ENCODE data around the gene PAGR1. TPM values are rescaled to one million over a fixed set of nuclear protein-coding genes. Genes with fewer than 3 reads are reported as not detected.
A peak's percentile ranks its signal among the peaks of the same experiment; 100 is the strongest.

Gene PAGR1
- total and polyA plus RNA-seq, 2 experiments from 2014 or later = 39.3 to 53.4 TPM

GRCh38 chr16:29808219-29808900 lies 7.6 kb upstream of the PAGR1 start:
- Histone ChIP-seq H3K36me3 (replicated peaks; ENCODE audit: insufficient read depth, low read depth) (no peaks in the 10 kb centered on the region), H3K4me3 (peak overlapping the region; percentile 63), H3K4me2 (peak overlapping the region; percentile 91), H2AFZ (no peak overlapping the region), H3K79me2 (peaks cover 38% of the 10 kb centered on the region), H4K20me1 (ENCODE audit: insufficient read depth, poor library complexity, severe bottlenecking) (peaks cover 24% of the 10 kb centered on the region), H3K9me2 (replicated peaks; ENCODE audit: insufficient read depth) (no peaks in the 10 kb centered on the region), H3K27ac (peak overlapping the region; percentile 93), H3K27me3 (no peaks in the 10 kb centered on the region), H3K4me1 (ENCODE audit: insufficient read depth) (peaks cover 38% of the 10 kb centered on the region), H3K9me3 (ENCODE audit: low read depth) (no peaks in the 10 kb centered on the region)
- WGBS (ENCODE audit: low lambda C conversion rate, missing lambda C conversion rate) = 60% methylated on average over 23 of the region's 25 CpGs
- no peak for DNase-seq (ENCODE audit: low spot score)
- no peak for TF ChIP-seq EZH2phosphoT487 (IDR thresholded peaks at IDR 0.05; ENCODE audit: low read depth, severe bottlenecking, unreplicated experiment)
- TF ChIP-seq CTCF (IDR thresholded peaks at IDR 0.05; ENCODE audit: poor library complexity) = no peak
- TF ChIP-seq EZH2 (IDR thresholded peaks at IDR 0.05; ENCODE audit: borderline replicate concordance) = no peak

GRCh38 chr16:29809031-29809747 lies 6.8 kb upstream of the PAGR1 start:
- peaks cover 24% of the 10 kb centered on the region for H4K20me1 ChIP-seq (ENCODE audit: insufficient read depth, poor library complexity, severe bottlenecking)

GRCh38 chr16:29809850-29810698 lies 5.9 kb upstream of the PAGR1 start:
- Histone ChIP-seq H3K36me3 (replicated peaks; ENCODE audit: insufficient read depth, low read depth) (no peaks in the 10 kb centered on the region), H3K4me2 (peak overlapping the region; percentile 91), H3K79me2 (peaks cover 42% of the 10 kb centered on the region), H4K20me1 (ENCODE audit: insufficient read depth, poor library complexity, severe bottlenecking) (peaks cover 24% of the 10 kb centered on the region), H2AFZ (no peak overlapping the region), H3K27me3 (no peaks in the 10 kb centered on the region), H3K9me3 (ENCODE audit: low read depth) (no peaks in the 10 kb centered on the region), H3K27ac (peak overlapping the region; percentile 93), H3K4me3 (no peak overlapping the region), H3K9me2 (replicated peaks; ENCODE audit: insufficient read depth) (no peaks in the 10 kb centered on the region), H3K4me1 (ENCODE audit: insufficient read depth) (peaks cover 37% of the 10 kb centered on the region)
- WGBS (ENCODE audit: low lambda C conversion rate, missing lambda C conversion rate) = 67% methylated on average over 20 of the region's 23 CpGs
- no peak for DNase-seq (ENCODE audit: low spot score)
- no peak for TF ChIP-seq EZH2phosphoT487 (IDR thresholded peaks at IDR 0.05; ENCODE audit: low read depth, severe bottlenecking, unreplicated experiment)

More at GRCh38 chr16:29809031-29809747, 6.8 kb upstream of the PAGR1 start:
- no peaks in the 10 kb centered on the region for H3K9me3 ChIP-seq (ENCODE audit: low read depth)
- no peaks in the 10 kb centered on the region for H3K9me2 ChIP-seq (replicated peaks; ENCODE audit: insufficient read depth)
- DNase-seq (ENCODE audit: low spot score) = no peak
- H3K4me3 ChIP-seq = no peak overlapping the region
- TF ChIP-seq CTCF (IDR thresholded peaks at IDR 0.05; ENCODE audit: poor library complexity) = no peak
- no peak for TF ChIP-seq EZH2phosphoT487 (IDR thresholded peaks at IDR 0.05; ENCODE audit: low read depth, severe bottlenecking, unreplicated experiment)
- no peak for TF ChIP-seq EZH2 (IDR thresholded peaks at IDR 0.05; ENCODE audit: borderline replicate concordance)
- no peaks in the 10 kb centered on the region for H3K36me3 ChIP-seq (replicated peaks; ENCODE audit: insufficient read depth, low read depth)
- peaks cover 38% of the 10 kb centered on the region for H3K4me1 ChIP-seq (ENCODE audit: insufficient read depth)
- peak overlapping the region; percentile 91 for H3K4me2 ChIP-seq
- 92% methylated on average over 23 of the region's 31 CpGs for WGBS (ENCODE audit: low lambda C conversion rate, missing lambda C conversion rate)
- H2AFZ ChIP-seq = no peak overlapping the region
- H3K27ac ChIP-seq = peak overlapping the region; percentile 93
- H3K27me3 ChIP-seq = no peaks in the 10 kb centered on the region
- H3K79me2 ChIP-seq = peaks cover 44% of the 10 kb centered on the region
